Measurements from ENCODE around the gene GNA14. TPM values are rescaled to one million over a fixed set of nuclear protein-coding genes. Genes with fewer than 3 reads are reported as not detected.
A peak's percentile ranks its signal among the peaks of the same experiment; 100 is the strongest.

The GNA14 gene
- total and polyA plus RNA-seq, 2 experiments from 2014 or later, result 3.9 to 10.5 TPM

DNA sequence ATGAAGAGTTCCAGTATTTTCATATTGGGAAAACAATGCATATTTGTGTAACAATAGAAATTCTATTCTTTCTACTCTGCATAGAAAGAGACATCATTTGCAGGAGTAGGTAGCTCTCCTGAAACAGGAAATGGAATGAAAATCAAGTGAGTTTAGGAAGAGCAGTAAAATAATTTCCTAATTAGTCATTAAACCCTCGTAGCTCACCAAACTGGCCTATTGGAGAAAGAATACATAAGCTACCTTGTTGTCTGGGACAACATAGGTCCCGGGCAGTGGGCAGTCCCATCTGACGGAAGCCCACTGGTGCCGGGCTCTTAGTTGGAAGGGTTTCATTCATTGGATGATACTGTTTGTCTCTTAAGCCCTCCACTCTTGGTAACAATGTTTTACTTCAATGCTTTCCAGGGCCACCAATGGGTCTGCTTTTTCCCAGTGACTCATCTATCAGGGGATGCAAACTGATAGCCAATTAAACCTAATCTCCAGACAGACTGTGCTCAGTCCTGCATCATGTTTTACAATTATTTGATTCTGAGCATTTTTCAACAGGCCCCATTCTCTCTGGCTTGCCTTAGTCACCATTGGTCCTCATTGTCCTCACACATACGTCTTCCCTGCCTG is 46.5 kb downstream of the GNA14 start:
- ATAC-seq (no peak; the same call in 2 of the 3 replicates), DNase-seq (ENCODE audit: low spot score) (no peak)
- Histone ChIP-seq H3F3A (replicated peaks; ENCODE audit: low read depth) (peaks cover 5% of the 10 kb centered on the region; the same call in 1 of the 2 replicates), H4K20me1 (replicated peaks; ENCODE audit: insufficient read depth) (no peaks in the 10 kb centered on the region), H2AFZ (no peak overlapping the region; the same call in 1 of the 2 replicates), H3K4me1 (ENCODE audit: insufficient read depth) (peaks cover 41% of the 10 kb centered on the region), H3K4me3 (no peak overlapping the region), H3K27ac (ENCODE audit: low read depth) (peak overlapping the region; percentile 59), H3K27me3 (ENCODE audit: insufficient read depth) (no peaks in the 10 kb centered on the region), H3K9me2 (ENCODE audit: insufficient read depth) (peaks cover 4% of the 10 kb centered on the region; the same call in 1 of the 2 replicates), H3K79me2 (replicated peaks; ENCODE audit: insufficient read depth) (no peaks in the 10 kb centered on the region), H3K4me2 (no peak overlapping the region), H3K36me3 (ENCODE audit: insufficient read depth) (no peaks in the 10 kb centered on the region)
- H3K36me3 Mint-ChIP-seq (ENCODE audit: low read depth), result no peaks in the 10 kb centered on the region
- H3K9me3 Mint-ChIP-seq, result no peaks in the 10 kb centered on the region
- peaks cover 48% of the 10 kb centered on the region for H3K4me1 Mint-ChIP-seq
- TF ChIP-seq STAT1 (IDR thresholded peaks at IDR 0.05; ENCODE audit: unreplicated experiment) (no peak), CREB1 (CRISPR knock-in tag; IDR thresholded peaks at IDR 0.05; ENCODE audit: low read depth) (no peak), EZH2 (IDR thresholded peaks at IDR 0.05; ENCODE audit: low read depth, unreplicated experiment) (no peak), REST (IDR thresholded peaks at IDR 0.05; ENCODE audit: unreplicated experiment) (no peak), ZNF114 (CRISPR knock-in tag; IDR thresholded peaks at IDR 0.05) (no peak), POLR2AphosphoS5 (IDR thresholded peaks at IDR 0.05; ENCODE audit: low read depth) (no peak)
- TF ChIP-seq, protein P1, sequence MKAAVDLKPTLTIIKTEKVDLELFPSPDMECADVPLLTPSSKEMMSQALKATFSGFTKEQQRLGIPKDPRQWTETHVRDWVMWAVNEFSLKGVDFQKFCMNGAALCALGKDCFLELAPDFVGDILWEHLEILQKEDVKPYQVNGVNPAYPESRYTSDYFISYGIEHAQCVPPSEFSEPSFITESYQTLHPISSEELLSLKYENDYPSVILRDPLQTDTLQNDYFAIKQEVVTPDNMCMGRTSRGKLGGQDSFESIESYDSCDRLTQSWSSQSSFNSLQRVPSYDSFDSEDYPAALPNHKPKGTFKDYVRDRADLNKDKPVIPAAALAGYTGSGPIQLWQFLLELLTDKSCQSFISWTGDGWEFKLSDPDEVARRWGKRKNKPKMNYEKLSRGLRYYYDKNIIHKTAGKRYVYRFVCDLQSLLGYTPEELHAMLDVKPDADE (IDR thresholded peaks at IDR 0.05), result no peak
- H3K27me3 Mint-ChIP-seq (ENCODE audit: insufficient read depth, low read depth, poor library complexity), result peaks cover 9% of the 10 kb centered on the region
- no peak overlapping the region; the same call in 2 of the 3 replicates for H3K4me3 Mint-ChIP-seq
- H3K27ac Mint-ChIP-seq, result peak overlapping the region; percentile 60; the same call in 1 of the 2 replicates

DNA sequence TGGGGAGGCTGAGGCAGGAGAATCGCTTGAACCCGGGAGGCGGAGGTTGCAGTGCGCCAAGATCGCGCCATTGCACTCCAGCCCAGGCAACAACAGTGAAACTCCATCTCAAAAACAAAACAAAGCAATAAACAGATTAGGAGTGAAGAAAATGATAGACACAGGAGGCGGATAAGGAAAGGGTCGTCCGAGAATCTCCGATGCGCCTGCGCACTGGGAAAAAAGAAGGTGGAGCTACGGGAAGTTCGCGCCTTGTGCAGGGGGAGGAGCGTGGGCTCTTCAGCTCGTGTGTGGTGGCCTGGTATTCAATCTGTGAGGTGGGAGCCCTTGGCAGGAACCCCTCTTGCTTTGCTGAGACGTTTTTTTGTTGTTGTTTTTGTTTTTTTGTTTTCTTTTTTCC is 47.3 kb downstream of the GNA14 start:
- Mint-ChIP-seq H3K36me3 (ENCODE audit: low read depth) (no peaks in the 10 kb centered on the region), H3K27ac (peak overlapping the region; percentile 88), H3K9me3 (no peaks in the 10 kb centered on the region; the same call in 2 of the 3 replicates), H3K27me3 (ENCODE audit: insufficient read depth, low read depth, poor library complexity) (peaks cover 9% of the 10 kb centered on the region), H3K4me3 (no peak overlapping the region), H3K4me1 (peaks cover 46% of the 10 kb centered on the region)
- Histone ChIP-seq H3K27me3 (ENCODE audit: insufficient read depth) (no peaks in the 10 kb centered on the region), H3K4me1 (ENCODE audit: insufficient read depth) (peaks cover 34% of the 10 kb centered on the region), H4K20me1 (replicated peaks; ENCODE audit: insufficient read depth) (no peaks in the 10 kb centered on the region), H2AFZ (peak overlapping the region; percentile 0; the same call in 1 of the 2 replicates), H3K4me3 (no peak overlapping the region), H3K27ac (ENCODE audit: low read depth) (peak overlapping the region; percentile 59), H3K4me2 (no peak overlapping the region), H3K36me3 (ENCODE audit: insufficient read depth) (no peaks in the 10 kb centered on the region), H3K9me2 (ENCODE audit: insufficient read depth) (peaks cover 4% of the 10 kb centered on the region; the same call in 1 of the 2 replicates), H3F3A (replicated peaks; ENCODE audit: low read depth) (peaks cover 5% of the 10 kb centered on the region; the same call in 1 of the 2 replicates), H3K79me2 (replicated peaks; ENCODE audit: insufficient read depth) (no peaks in the 10 kb centered on the region)
- ATAC-seq (no peak), DNase-seq (ENCODE audit: low spot score) (no peak)
- TF ChIP-seq, protein P1 (IDR thresholded peaks at IDR 0.05), result no peak
- no peak for TF ChIP-seq REST (IDR thresholded peaks at IDR 0.05; ENCODE audit: unreplicated experiment)
- TF ChIP-seq ZNF331 (CRISPR knock-in tag; IDR thresholded peaks at IDR 0.05; ENCODE audit: low read depth), result no peak
- TF ChIP-seq POLR2AphosphoS5 (IDR thresholded peaks at IDR 0.05; ENCODE audit: low read depth), result no peak
- no peak for TF ChIP-seq CTCF (conservative IDR thresholded peaks at IDR 0.05; ENCODE audit: low read depth in 2 of 2)
- no peak for TF ChIP-seq STAT1 (IDR thresholded peaks at IDR 0.05; ENCODE audit: unreplicated experiment)

Data from GM23338 (cell line).